HG02870 (cell line): ENCODE results near the gene FCER1G.
"Not testable (repeated sequence)": the region's sequence is repeated elsewhere in the genome, so short reads cannot be mapped to it uniquely, and the experiment has no call there.

Experiments
- ATAC-seq: cut with Tn5 transposase; IDR thresholded peaks from one replicate; pipeline ENCODE4 v1.9.1; 2021; ENCODE audit warnings: mild to moderate bottlenecking, moderate library complexity; ENCODE audit not compliant: unreplicated experiment

The FCER1G gene

GRCh38 chr1:161227196-161227871 is 12.2 kb downstream of the FCER1G start:
- ATAC-seq, result no peak

GRCh38 chr1:161228032-161228431 is 12.9 kb downstream of the FCER1G start:
- ATAC-seq, result no peak

GRCh38 chr1:161229896-161230295 is 14.8 kb downstream of the FCER1G start:
- no peak for ATAC-seq

- ATAC-seq, result no peak
Measured at GRCh38 chr1:161230762-161231161, 15.7 kb downstream of the FCER1G start.

GRCh38 chr1:161233102-161233501 is 18.0 kb downstream of the FCER1G start:
- ATAC-seq, result no peak

GRCh38 chr1:161235957-161236775 is 21.1 kb downstream of the FCER1G start:
- no peak for ATAC-seq

- no peak for ATAC-seq
Measured at GRCh38 chr1:161238039-161238473, 23.0 kb downstream of the FCER1G start, which contains the start of gene NR1I3. TSS of gene NR1I3 (minus strand) at chr1:161238203. CDS start at chr1:161236565, 1,638 bp downstream.

- ATAC-seq, result no peak
Measured at GRCh38 chr1:161241682-161242081, 26.6 kb downstream of the FCER1G start.

- no peak for ATAC-seq
Measured at GRCh38 chr1:161242313-161242712, 27.2 kb downstream of the FCER1G start.

- ATAC-seq, result no peak
Measured at GRCh38 chr1:161244888-161245287, 29.8 kb downstream of the FCER1G start.

GRCh38 chr1:161250100-161250499 is 35.0 kb downstream of the FCER1G start:
- not testable (repeated sequence) for ATAC-seq

GRCh38 chr1:161250829-161251228 is 35.7 kb downstream of the FCER1G start:
- no peak for ATAC-seq

- ATAC-seq, result no peak
Measured at GRCh38 chr1:161251579-161251978, 36.5 kb downstream of the FCER1G start.

GRCh38 chr1:161255302-161255701 is 40.2 kb downstream of the FCER1G start:
- not testable (repeated sequence) for ATAC-seq

- not testable (repeated sequence) for ATAC-seq
Measured at GRCh38 chr1:161255955-161256520, 40.9 kb downstream of the FCER1G start.

- ATAC-seq, result not testable (repeated sequence)
Measured at GRCh38 chr1:161257109-161257508, 42.0 kb downstream of the FCER1G start.

GRCh38 chr1:161258439-161259344 is 43.6 kb downstream of the FCER1G start, which contains the start of gene PCP4L1:
TSS of gene PCP4L1 (plus strand) at chr1:161258745. CDS start at chr1:161258975, 230 bp downstream.
- no peak for ATAC-seq

- ATAC-seq, result no peak
Measured at GRCh38 chr1:161259345-161259702, 44.2 kb downstream of the FCER1G start.

- no peak for ATAC-seq
Measured at GRCh38 chr1:161259765-161260164, 44.7 kb downstream of the FCER1G start.

GRCh38 chr1:161260376-161261260 is 45.5 kb downstream of the FCER1G start:
- ATAC-seq, result no peak
